Umbilical cord (tissue), 2 donors: ENCODE measurements around the gene NEU2. TPM values are rescaled to one million over a fixed set of nuclear protein-coding genes. Genes with fewer than 3 reads are reported as not detected.
"Not testable (repeated sequence)": the region's sequence is repeated elsewhere in the genome, so short reads cannot be mapped to it uniquely, and the experiment has no call there.

Experiments
- DNase-seq: peaks from one replicate; pipeline ENCODE4 v3.0.0-alpha.2; 2015; ENCODE audit warnings: low spot score
- total RNA-seq: library from RNA; depleted of rRNA; stranded (reverse); fragments of >200 nt; gene quantifications from one replicate; pipeline ENCODE4 v1.2.3, GENCODE V29; 2014; ENCODE audit warnings: low replicate concordance; ENCODE audit not compliant: insufficient read depth

Gene NEU2
- total RNA-seq, 1 donor from 2014 or later, result not detected

DNA sequence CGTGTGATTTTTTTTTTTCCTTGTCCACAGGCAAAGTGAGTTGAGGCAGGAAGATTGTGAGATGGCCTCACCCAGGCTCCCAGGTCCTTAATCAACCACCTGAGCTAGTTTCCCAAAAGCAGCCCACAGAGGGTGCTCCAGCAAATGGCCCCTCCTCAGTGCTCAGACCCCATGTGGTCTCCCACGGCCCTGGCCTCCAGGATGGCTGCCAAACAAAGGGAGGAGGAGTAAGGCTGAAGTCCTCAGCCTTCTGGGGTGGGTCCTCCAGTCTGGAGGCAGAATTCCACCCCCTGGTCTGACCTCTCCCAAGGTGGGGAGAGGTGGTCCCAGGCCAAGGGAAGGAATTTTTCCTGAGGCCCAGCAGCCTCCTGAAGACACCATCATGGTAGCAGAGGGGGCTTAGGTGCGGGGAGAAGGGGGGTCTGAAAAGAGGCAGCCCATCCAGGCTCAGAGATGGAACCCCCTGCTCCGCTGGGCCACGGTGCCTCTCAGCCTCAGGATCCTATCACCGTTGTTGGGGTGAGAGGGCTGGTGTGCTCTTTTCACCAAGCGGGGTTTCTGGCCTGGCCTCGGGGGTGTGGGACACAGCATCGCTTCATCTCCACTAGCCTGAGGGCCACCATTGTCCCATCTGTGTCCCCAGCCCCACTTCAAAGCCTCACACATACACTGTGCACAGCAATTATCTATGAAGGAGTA lies 21.8 kb upstream of the NEU2 start:
- no peak for DNase-seq

DNA sequence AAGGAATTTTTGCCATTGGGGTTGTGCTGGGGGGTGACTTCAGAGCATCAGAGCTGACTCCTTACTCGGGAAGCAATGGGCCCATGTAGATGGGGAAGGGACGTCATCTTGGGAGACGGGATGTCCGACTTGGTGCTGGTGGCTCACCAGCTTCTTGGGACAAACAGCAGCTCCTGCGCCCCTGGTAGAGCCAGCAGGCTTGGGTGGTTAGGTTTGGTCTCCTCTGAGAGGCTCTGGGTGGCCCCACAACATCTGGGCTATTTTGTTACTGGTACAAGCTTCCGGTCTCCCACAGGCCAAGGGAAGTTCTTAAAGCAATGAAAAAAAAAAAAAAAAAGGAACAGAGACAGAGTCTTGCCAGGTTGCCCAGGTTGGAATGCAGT lies 21.2 kb upstream of the NEU2 start:
- no peak for DNase-seq

DNA sequence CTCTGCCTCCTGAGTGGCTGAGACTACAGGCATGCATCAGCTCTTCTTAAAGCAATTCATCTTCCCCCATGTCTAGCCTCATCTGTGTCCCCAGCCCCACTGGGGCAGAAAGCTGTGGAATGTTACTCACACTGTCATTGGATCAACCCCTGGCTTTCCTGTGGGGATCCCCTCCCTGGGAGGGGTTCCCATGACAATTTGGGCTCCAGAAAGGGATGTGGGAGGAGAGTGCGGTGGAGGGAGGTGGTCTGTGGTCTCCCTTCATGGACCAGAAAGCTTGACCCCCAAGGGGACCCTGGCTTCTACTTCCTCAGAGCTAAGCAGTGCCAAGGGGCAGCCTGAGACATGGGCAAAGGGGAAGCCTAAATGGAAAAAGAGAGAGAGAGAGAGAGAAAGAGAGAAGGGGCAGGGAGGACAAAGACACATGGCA lies 20.8 kb upstream of the NEU2 start:
- no peak for DNase-seq

DNA sequence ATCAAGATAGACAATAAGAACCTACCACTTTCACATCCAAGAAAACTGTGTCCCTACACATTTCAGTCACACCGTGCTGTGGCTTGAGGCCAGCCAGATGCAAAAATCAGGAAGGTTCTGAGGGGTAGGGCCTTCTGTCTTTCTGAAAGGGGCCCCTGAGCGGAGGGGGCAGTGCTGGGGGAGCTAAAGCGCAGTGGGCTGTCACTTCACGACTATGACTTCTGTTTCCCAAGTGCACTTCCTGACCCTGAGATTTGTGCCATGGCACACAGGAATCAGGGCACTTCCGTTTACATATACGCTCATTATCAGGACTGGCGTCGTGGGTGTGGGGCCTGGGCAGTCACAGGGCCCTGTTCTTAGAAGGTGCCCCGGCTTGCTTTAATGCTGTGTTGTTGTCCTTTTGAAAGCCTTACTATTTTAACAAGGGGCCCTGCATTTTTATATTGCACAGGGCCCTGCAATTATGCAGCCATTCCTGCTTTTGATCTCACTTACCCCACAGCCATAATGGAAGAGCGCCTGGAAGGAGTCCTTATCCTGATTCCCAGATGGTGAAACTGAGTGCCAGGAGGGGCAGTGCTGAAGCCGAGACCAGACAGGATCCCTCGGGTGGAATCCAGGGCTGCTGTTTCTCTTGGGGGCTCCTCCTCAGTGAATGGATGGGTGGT lies 20.0 kb upstream of the NEU2 start:
- no peak for DNase-seq

DNA sequence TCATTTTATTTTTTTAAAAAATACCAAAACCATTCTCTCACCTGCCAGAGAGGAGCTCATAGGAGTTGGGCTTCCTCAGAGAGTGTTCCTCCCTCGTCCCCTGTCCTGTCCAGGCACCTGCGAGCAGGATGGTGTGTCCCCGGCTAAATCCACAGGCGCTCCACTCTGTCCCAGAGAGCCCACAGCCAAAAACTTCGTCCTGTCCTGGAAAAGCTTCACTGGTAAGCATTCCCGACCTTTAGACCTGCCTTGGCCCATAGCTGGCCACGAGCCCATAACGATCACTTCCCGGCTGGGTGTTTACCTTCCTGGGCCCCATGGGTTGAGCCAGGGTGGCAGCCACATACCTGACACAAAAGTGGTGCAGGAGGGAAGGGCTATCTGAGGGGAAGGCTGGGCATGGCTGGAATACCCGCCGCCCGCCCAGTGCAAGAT lies 19.4 kb upstream of the NEU2 start, which contains the start of gene NGEF:
TSS of gene NGEF (minus strand) at position 230 of the 435 bp plus-strand sequence. CDS start 38,366 bp downstream, outside the sequence.
- DNase-seq, result no peak

DNA sequence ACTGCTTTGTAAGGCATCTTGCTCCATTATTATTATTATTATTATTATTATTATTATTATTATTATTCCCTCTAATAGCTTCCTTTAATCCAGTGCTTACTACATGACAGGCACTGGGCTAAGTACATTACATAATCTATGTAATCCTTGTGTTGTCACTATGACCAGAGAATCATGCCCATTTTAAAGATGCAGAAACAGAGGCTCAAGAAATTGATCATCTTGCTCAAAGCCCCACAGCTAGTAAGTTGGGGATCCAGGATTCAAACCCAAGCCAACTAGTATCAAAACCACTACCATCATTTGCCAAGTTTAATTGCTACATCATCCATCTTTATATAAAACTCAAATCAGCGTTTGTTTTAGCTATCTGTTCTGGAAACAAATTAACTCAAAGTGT lies 18.8 kb upstream of the NEU2 start:
- DNase-seq, result no peak

DNA sequence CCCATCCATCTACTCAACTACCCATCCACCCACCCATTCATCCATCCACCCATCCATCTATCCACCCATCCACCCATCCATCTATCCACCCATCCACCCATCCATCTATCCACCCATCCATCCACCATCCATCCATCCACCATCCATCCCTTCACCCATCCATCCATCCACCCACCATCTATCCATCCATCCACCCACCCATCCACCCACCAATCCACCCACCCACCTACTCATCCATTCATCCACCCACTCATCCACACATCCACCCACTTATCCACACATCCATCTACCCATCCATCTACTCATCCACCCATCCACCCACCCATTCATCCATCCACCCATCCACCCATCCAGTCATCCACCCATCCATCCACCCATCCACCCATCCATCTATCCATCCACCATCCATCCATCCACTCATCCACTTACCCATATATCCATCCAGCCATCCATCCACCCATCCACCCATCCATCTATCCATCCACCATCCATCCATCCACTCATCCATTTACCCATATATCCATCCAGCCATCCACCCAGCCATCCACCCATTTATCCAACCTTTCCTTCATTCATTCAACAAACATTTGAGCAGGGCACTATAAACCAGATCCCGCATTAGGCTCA lies 17.3 kb upstream of the NEU2 start:
- no peak for DNase-seq

DNA sequence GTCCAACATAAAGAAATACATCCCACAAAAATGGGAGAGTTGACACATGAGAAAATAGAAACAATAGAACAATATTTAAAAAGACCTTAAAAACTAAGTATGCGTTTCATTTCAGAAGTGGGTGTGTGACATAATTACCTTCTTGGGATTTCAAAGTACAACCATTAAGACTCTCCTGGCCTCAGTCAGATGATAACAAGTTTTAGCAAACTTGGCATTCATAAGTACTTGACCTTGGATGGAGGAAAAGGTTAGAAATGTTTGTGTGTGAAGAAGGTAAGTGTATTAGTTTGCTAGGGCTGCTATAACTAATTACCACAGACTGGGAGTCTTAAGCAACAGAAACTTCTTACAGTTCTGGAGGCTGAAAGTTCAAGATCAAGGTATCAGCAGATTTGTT lies 14.5 kb upstream of the NEU2 start:
- DNase-seq, result no peak

DNA sequence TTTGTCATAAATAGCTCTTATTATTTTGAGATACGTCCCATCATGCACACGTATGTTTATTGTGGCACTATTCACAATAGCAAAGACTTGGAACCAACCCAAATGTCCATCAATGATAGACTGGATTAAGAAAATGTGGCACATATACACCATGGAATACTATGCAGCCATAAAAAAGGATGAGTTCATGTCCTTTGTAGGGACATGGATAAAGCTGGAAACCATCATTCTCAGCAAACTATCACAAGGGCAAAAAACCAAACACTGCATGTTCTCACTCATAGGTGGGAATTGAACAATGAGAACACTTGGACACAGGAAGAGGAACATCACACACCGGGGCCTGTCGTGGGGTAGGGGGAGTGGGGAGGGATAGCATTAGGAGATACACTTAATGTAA lies 12.9 kb upstream of the NEU2 start:
- DNase-seq, result not testable (repeated sequence)

DNA sequence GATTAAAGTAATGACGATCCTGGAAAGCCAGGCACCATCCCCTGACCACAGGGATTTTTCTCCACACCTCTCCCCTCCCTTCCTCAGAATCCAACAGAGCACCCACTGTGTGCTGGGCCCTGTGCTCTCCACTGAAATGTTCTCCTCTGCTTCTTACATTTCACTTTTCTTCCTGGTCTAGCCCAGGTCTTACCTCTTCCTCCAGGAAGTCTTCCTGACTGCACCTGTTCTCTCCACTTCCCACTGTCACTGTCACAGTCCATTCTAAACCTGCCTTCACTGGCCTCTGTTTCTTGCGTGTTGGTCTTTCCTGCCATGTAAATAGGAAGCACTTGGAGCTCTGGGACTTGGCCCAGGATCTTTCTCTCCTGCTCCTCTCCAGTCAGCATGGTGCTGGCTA lies 12.0 kb upstream of the NEU2 start:
- DNase-seq, result no peak

DNA sequence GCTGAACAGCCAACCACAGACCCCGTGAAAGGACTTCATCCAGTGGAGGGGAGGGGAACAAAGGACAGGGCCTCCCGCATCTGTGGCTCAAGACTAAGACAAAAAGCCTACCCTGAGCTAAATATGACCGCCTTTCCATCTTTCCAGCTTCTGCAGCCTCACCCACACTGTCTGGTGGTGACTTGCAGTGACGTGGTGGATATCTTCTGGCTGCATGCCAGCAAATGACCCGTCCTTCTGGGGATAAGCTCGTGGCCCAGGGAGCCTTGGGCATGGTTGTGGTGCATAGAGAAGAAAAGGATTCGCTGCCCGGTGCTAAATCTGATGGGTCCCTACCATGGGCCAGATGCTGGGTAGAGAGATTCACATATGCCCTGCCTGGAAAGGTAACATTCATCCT lies 10.7 kb upstream of the NEU2 start:
- no peak for DNase-seq

DNA sequence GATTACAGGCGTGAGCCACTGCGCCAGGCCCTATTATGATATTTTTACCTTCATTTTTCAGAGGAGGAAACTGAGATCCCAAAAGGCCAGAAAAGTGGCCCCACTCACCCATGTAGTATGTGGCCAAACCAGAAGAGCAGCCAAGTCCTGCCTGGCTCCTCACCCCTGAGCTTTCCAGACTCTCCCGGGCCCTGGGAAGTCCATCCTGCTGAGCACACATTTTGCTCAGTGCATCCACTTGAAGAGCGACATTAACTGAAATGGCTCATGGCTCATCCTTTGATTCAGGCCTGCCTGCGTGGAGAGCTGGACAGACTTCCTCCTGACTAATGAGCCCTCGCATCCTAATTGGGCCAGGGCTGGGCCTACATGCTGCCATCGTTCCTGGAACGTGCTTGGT lies 9.9 kb upstream of the NEU2 start:
- DNase-seq, result no peak

DNA sequence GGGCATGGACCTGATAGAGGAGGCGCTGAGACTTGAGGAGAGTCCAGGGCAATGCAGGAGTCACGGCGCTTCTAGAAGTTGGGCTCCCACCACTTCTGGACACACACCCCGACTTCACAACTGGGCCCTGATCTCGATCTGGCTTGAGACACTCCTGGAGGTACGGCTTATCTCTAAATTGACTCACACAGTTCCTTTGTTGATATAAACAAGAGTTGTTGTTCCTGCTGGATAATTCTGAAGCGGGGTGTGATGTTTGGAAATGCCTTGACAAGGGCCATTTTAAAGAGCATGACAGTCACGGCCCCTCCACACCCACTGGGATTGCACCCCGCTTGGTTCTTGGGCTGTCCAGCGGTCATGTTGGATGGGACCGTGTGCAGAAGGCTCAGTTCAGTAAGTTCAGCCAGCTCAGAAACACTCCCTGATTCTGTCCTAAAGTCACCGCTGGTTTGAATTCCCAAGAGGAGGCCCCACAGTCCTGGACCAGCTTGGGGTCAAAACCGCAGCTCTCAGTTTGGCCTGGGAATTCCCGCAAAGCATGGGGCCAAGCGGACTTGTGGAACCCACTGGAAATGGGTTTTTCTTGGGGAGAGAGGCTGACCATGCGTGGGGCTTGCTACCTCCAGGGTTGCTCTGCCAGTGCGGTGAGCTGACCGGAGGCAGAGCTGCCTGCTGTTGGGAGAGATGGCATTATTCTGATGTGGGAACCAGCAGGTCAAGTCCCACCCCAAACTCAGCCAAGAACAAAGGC lies 9.3 kb upstream of the NEU2 start:
- no peak for DNase-seq

DNA sequence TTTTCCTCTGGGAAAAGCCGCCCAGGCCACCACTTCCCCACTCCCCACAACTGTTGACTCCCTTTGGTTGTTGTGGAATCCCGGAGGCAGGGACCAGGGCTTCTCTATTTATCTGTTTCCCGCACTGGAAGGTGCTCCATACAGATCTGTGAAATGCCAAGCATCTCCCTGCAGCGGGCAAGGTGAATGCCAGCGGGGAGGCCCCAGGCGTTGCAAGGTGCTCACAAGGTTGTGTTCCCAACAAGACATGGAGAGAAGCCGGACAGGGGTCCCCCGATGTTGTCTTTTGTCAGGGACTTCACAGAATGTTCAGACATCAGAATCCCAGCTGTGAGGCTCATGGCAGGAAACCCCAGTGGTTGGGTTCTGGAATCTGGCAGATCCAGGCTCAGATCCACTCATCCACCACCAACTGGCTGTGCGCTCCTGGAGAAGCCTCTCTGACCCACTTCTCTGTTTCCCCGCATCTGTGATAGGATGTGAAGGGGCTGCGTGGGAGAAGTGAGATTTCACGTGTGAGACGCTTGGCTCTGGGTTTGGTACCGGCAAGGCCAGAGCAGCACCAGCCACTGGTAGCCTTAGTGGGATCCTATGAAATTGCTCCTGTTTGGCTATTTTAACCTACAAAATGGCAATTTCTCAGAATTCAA lies 8.6 kb upstream of the NEU2 start:
- no peak for DNase-seq

DNA sequence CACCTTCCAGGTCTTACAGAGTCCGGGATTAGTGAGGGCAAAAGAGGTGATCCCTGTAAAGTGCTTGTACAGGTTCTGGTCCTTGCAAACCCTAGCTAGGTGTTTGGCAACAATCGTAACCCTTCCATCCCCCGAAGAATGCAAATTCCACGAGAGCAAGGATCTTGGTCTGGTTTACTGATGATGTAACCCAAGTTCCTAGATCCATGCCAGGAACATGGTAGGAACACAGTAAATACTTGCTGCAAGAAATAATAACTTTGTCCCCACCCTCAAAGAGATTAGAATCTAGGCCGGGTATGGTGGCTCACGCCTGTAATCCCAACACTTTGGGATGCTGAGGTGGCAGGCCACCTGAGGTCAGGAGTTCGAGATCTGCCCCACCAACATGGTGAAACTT lies 6.8 kb upstream of the NEU2 start:
- no peak for DNase-seq

DNA sequence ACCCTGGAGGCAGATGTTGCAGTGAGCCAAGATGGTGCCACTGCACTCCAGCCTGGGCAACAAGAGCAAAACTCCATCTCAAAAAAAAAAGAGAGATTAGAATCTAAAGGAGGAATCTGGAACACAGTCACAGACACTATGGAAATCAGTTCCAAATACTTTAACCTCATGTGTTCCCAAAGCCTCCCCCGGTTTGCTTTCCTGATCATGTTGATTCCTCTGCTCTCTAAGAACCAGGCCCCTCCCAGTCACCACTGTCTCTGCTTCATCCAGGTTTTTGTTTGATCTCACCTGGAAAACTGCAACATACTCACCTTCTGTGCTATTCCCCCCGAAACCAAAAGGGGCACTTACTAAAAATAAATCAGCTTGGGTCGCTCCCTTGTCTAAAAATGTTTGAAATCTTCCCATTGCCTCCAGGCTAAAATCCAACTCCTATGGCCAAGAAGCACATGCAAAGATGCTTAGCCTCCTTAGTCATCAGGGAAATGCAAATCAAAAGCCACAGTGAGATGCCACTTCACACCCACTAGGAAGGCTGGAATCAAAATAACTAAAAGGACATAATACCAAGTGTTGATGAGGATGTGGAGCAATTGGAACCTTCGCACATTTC lies 6.2 kb upstream of the NEU2 start:
- DNase-seq, result no peak

DNA sequence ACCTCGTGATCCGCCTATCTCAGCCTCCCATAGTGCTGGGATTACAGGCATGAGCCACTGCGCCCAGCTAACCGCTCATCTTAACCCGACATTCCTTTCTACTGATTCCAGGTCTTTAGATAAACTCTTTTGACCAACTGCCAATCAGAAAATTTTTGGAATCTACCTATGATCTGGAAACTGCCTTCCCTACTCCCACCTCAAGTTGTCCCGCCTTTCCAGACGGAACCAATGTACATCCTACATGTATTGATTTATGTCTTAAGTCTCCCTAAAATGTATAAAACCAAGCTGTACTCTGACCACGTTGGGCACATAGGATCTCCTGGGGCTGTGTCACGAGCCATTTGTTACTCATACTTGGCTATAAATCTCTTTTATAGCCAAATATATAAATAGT lies 3.2 kb upstream of the NEU2 start:
- no peak for DNase-seq

DNA sequence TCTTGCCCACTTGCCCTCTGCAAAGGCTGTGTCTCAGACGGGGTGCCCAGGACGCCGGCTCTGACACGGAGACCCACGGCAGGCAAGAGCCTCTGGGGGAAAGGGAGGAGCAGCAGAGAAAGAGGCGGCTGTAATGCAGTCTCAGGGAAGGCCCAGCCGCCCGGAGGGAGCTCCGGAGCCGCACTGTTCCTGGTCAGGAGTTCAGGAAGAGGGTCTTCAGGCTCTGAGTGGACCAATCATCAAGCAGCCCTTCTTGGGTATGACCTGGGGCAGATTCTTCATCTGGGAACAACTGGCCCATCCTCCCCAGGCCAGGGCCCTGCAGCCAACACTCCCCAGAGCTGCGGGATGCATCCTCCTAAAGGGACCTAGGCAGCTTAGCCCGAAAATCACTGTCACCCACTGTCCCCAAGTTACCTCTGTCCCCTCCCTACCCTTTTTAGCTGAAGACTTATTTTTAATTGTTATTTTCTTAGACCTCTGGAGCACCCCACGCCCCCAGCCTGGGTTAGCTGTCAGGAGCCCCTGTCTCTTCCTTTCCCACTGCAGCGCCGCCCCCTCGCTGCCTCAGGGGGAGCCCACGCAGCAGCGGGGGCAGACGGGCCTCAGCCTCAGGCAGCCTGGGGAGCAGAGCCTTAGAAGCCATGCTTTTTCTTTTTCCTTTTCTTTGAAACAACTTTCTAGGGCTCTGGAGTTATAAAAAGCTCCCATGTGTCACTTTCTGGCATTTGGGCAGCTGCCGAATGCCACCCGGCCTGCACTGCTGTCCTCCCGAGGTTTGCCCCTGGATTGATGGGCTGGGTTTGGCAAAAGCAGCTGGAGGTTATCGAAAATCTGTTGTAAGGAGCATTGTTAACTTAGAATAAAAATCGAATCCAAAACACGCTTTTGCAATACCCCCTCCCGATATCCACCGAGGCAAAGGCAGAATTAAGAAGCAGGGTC lies 644 bp upstream of the NEU2 start:
- DNase-seq, result no peak

DNA sequence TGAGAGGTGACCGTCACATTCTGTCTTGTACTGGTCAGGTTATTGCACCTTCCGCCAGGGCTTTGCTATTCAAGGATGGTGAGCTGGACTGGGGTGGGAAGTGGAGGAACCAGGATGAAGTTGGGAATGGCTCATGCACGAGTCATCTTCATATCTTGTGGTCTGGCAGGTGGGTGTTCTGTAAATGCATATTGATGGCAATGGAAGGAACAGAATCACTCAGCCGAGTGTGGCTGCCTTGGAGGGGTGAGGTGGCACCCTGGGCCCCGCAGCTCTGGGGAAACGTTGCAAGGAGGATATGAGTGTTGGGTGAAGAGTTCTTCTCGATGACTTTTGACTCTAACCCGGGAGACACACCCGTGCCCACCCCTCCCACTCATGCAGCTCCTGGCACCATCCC lies 1.2 kb downstream of the NEU2 start:
- no peak for DNase-seq
